ENCODE measurements around the gene COMMD10.

Gene COMMD10

DNA sequence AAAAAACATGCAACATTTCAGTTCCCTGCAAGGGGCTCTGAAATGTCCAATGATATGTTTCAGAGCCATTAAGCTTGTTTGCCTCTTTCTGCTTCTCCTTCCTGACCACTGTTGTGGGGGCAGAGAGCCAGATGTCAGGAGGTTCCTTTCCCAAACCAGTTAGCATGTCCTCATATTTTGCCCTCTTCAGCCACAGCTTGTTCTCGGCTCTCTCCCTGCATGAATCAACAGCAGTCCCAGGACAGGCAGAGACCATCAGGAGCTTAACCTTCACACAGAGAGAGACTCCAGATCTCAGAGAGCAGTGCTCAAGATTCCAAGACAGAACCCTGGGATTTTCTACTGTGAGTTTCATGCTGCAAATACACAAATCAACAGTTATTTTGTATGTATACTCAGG is 218.5 kb downstream of the COMMD10 start:
- TF ChIP-seq, protein P1, sequence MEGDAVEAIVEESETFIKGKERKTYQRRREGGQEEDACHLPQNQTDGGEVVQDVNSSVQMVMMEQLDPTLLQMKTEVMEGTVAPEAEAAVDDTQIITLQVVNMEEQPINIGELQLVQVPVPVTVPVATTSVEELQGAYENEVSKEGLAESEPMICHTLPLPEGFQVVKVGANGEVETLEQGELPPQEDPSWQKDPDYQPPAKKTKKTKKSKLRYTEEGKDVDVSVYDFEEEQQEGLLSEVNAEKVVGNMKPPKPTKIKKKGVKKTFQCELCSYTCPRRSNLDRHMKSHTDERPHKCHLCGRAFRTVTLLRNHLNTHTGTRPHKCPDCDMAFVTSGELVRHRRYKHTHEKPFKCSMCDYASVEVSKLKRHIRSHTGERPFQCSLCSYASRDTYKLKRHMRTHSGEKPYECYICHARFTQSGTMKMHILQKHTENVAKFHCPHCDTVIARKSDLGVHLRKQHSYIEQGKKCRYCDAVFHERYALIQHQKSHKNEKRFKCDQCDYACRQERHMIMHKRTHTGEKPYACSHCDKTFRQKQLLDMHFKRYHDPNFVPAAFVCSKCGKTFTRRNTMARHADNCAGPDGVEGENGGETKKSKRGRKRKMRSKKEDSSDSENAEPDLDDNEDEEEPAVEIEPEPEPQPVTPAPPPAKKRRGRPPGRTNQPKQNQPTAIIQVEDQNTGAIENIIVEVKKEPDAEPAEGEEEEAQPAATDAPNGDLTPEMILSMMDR (IDR thresholded peaks at IDR 0.05; ENCODE audit: low read depth, low read length): no peak
- TF ChIP-seq, protein P2, sequence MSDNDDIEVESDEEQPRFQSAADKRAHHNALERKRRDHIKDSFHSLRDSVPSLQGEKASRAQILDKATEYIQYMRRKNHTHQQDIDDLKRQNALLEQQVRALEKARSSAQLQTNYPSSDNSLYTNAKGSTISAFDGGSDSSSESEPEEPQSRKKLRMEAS (IDR thresholded peaks at IDR 0.05; ENCODE audit: low read depth, low read length): no peak
- TF ChIP-seq MYC (IDR thresholded peaks at IDR 0.05; ENCODE audit: low read depth, low read length): no peak
- no peak for TF ChIP-seq POLR2A (IDR thresholded peaks at IDR 0.05; ENCODE audit: extremely low read depth, insufficient read length)
- DNase-seq (ENCODE audit: low read depth): no peak
- H3K4me3 ChIP-seq (ENCODE audit: low read depth, low read length): no peak overlapping the region

DNA sequence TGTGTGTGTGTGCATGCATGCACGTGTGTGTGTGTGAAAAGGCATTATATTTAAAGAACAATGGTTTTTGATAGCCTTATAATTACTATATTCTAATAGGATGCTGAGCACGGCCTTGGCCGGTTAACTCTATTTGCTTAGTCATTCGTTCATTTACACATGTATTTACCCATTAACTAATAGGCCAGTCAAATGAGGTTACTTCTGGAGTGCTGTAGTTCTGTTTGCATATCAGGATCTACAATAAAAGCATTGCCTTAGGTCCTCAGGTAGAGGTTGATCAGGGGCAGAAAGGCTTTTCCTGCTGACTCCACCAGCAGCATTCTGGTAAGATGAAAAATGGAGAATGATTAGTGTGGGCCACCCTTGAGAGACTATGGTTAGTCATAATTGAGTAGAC is 219.0 kb downstream of the COMMD10 start:
- no peak overlapping the region for H3K4me3 ChIP-seq (ENCODE audit: low read depth, low read length)
- no peak for DNase-seq (ENCODE audit: low read depth)
- TF ChIP-seq, protein P1 (IDR thresholded peaks at IDR 0.05; ENCODE audit: low read depth, low read length): no peak
- TF ChIP-seq POLR2A (IDR thresholded peaks at IDR 0.05; ENCODE audit: extremely low read depth, insufficient read length) (no peak), MYC (IDR thresholded peaks at IDR 0.05; ENCODE audit: low read depth, low read length) (no peak)
- TF ChIP-seq, protein P2 (IDR thresholded peaks at IDR 0.05; ENCODE audit: low read depth, low read length): no peak

- TF ChIP-seq, protein P1 (IDR thresholded peaks at IDR 0.05; ENCODE audit: low read depth, low read length): no peak
- TF ChIP-seq POLR2A (IDR thresholded peaks at IDR 0.05; ENCODE audit: extremely low read depth, insufficient read length): no peak
- no peak overlapping the region for H3K4me3 ChIP-seq (ENCODE audit: low read depth, low read length)
- no peak for DNase-seq (ENCODE audit: low read depth)
Observed at GRCh38 chr5:116305899-116306298, 221.1 kb downstream of the COMMD10 start.

DNA sequence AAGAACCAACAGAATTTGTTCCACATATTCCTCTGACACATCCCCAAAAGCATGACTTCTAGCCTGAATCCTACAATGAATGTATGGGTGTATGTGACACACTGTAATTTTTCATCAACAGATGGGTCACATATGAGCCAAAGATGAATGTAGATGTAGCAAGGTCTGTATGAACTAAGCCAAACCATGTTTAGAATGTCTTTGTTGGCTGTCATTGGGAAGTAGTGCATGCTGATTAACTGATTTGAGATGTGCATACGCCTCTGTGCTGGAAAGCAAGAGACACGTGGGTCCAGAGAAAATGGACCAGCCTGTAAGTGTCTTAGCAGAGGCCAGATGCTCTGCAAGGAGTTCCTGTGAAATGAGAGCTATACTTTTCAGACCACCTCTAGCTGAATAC is 222.0 kb downstream of the COMMD10 start:
- DNase-seq (ENCODE audit: low read depth): no peak
- H3K4me3 ChIP-seq (ENCODE audit: low read depth, low read length): no peak overlapping the region
- TF ChIP-seq MYC (IDR thresholded peaks at IDR 0.05; ENCODE audit: low read depth, low read length): no peak
- TF ChIP-seq, protein P2 (IDR thresholded peaks at IDR 0.05; ENCODE audit: low read depth, low read length): no peak
- no peak for TF ChIP-seq POLR2A (IDR thresholded peaks at IDR 0.05; ENCODE audit: extremely low read depth, insufficient read length)
- TF ChIP-seq, protein P1 (IDR thresholded peaks at IDR 0.05; ENCODE audit: low read depth, low read length): no peak

- no peak for DNase-seq (ENCODE audit: low read depth)
- no peak overlapping the region for H3K4me3 ChIP-seq (ENCODE audit: low read depth, low read length)
- TF ChIP-seq, protein P2 (IDR thresholded peaks at IDR 0.05; ENCODE audit: low read depth, low read length): no peak
- TF ChIP-seq, protein P1 (IDR thresholded peaks at IDR 0.05; ENCODE audit: low read depth, low read length): no peak
Observed at GRCh38 chr5:116308391-116308790, 223.6 kb downstream of the COMMD10 start.

DNA sequence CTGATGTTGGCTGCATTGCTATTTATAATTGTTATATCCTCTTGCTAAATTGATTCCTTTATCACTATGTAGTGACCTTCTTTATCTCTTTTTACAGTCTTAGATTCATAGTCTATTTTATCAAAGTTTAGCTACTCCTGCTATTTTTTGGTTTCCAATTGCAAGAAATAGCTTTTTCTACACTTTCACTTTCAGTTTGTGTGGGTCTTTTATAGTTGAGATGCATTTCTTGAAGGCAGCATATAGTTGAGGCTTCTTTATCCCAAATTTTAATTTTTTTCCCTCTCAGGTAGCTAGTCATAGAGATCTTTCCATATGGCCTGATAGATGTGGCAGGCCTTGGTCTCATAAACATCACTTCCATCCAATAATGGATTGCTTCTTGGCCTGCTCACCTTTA is 228.5 kb downstream of the COMMD10 start:
- TF ChIP-seq MYC (IDR thresholded peaks at IDR 0.05; ENCODE audit: low read depth, low read length) (no peak), POLR2A (IDR thresholded peaks at IDR 0.05; ENCODE audit: extremely low read depth, insufficient read length) (no peak)
- TF ChIP-seq, protein P1 (IDR thresholded peaks at IDR 0.05; ENCODE audit: low read depth, low read length): no peak
- TF ChIP-seq, protein P2 (IDR thresholded peaks at IDR 0.05; ENCODE audit: low read depth, low read length): no peak
- no peak overlapping the region for H3K4me3 ChIP-seq (ENCODE audit: low read depth, low read length)
- DNase-seq (ENCODE audit: low read depth): no peak
